Hematopoietic multipotent progenitor cell treated with erythropoietin and hydrocortisone succinate and interleukin-3 and kit ligand, for 8 days (in vitro differentiated cells): ENCODE data around the gene NKAIN1.
"Not testable (repeated sequence)": the region's sequence is repeated elsewhere in the genome, so short reads cannot be mapped to it uniquely, and the experiment has no call there.

ENCODE experiments used
- DNase-seq: peaks from one replicate; pipeline ENCODE4 v3.0.0-alpha.2; 2015

The NKAIN1 gene

GRCh38 chr1:31148409-31148808, 91.3 kb downstream of the NKAIN1 start:
- DNase-seq = no peak

GRCh38 chr1:31145648-31146047, 94.0 kb downstream of the NKAIN1 start:
- DNase-seq = no peak

GRCh38 chr1:31144442-31144841, 95.2 kb downstream of the NKAIN1 start:
- no peak for DNase-seq

DNA sequence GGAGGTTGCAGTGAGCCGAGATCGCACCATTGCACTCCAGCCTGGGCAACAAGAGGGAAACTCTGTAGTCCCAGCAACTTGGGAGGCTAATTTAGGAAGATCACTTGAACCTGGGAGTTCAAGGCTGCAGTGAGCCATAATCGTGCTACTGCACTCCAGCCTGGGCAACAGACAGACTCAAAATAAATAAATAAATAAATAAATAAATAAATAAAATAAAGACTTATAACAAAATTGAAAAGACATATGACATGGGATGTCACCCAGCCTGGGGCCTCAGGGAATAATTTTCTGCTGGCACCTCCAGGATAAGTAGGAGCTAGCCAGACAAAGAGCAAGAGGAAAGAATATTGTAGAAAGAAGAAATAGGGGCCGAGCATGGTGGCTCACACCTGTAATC, 96.2 kb downstream of the NKAIN1 start:
- no peak for DNase-seq

GRCh38 chr1:31142406-31142805, 97.3 kb downstream of the NKAIN1 start:
- no peak for DNase-seq

- no peak for DNase-seq
Measured at GRCh38 chr1:31140299-31140698, 99.4 kb downstream of the NKAIN1 start.

DNA sequence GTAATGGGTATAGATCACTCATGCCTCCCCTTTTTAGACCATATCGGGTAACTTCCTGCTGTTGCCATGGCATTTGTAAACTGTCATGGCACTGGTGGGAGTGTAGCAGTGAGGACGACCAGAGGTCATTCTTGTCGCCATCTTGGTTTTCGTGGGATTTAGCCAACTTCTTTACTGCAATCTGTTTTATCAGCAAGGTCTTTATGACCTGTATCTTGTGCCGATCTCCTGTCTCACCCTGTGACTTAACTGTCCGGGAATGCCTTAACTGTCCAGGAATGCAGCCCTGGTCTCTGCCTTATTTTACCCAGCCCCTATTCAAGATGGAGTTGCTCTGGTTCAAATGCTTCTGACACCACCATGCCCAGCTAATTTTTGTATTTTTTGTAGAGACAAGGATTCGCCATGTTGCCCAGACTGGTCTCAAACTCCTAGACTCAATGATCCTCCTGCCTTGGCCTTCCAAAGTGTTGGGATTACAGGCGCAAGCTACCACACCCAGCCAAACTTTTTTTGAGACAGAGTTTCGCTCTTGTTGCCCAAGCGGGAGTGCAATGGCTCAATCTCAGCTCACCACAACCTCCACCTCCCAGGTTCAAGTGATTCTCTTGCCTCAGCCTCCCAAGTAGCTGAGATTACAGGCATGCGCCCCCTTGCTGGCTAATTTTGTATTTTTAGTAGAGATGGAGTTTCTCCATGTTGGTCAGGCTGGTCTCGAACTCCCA, 100.7 kb downstream of the NKAIN1 start:
- DNase-seq = not testable (repeated sequence)

DNA sequence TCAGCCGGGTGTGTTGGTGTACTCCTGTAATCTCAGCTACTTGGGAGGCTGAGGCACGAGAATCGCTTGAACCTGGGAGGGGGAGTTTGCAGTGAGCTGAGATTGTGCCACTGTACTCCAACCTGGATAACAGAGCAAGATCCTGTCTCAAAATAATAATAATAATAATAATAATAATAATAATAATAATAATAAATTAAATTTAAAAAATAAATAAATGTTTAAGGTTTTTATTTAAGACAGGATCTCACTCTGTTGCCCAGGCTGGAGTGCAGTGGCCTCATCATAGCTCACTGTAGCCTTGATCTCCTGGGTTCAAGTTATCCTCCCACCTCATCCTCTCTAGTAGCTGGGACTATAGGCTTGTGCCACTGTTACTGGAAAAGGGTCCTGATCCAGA, 101.8 kb downstream of the NKAIN1 start:
- DNase-seq = not testable (repeated sequence)

DNA sequence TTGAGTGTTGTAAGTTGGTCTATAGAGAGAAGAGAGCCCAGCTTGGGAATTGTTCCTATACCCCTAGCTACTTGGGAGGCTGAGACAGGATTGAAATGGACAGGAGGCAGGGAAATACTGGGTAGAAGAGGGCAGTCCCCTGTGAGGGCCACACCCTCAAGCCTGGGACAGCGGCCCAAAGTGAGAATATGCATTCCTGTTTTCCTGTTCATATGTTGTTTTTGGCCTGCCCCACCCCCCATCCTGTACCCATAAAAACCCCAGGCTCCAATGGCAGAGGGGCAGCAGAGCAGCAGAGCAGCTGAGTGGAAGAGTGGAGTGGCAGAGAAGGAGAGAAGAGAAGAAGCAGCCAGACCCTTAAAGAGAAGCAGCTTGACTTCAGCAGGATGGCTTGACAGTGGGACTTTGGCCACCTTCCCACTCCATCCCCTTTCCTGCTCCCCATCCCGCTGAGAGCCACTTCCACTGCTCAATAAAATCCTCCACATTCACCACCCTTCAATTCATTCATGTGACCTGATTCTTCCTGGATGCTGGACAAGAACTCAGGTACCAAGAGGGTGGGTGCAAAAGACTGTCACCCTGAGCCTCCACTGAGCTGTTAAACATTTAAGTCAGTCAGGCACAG, 103.6 kb downstream of the NKAIN1 start:
- DNase-seq = no peak

GRCh38 chr1:31133368-31133767, 106.3 kb downstream of the NKAIN1 start:
- DNase-seq = no peak
